ENCODE results near the gene HAUS8.
"Not testable (repeated sequence)": the region's sequence is repeated elsewhere in the genome, so short reads cannot be mapped to it uniquely, and the experiment has no call there.

HAUS8 gene

DNA sequence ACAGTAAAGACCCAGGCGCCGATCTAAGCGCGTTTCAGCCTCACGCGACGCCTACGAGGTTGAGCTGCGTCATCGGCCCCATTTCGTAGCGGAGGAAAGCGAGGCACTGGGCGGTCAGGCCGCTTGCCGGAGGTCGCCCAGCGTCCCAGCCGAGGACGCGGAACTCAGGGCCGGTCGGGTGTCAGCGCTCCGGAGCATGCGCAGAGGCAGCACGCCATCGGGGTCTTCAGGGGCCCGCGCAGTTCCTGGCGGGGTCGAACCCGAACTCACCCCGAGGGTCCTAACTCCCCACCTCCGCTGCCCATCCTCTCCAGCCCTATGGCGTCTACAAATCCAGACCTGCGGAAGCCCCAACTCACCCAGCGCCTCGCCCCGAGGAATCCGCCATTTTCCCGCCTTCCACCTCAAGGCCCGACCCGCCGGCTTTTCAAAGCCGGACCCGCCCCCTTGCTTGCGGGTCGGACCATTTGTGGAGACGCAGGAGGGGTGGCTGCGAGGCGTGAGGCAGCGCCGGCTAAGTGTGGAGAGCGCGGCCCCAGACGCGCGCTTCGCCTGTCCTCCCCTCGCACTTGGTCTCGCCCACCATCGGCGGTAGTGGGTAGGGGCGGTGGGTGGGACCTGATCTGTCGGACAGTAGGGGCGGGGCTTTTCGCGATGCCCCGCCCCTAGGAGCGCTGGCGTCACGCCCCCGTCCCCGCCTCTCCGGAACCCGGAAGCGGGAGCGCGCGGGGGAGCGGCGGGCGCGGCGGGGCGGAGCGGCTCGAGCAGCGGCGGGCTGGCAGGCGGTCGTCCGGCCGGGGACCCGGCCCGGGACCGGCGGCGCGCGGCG is at the start of gene HAUS8, which contains the start of gene MYO9B:
Gene HAUS8 (minus strand): TSS at position 418 of the 829 bp plus-strand sequence. CDS start 30 bp downstream, at position 388.
Gene MYO9B (plus strand): TSS at position 743 of the 829 bp plus-strand sequence. CDS start 25,941 bp downstream, outside the sequence.
- FAIRE-seq (peak; percentile 40), DNase-seq (ENCODE audit: low spot score) (peak; percentile 97)

DNA sequence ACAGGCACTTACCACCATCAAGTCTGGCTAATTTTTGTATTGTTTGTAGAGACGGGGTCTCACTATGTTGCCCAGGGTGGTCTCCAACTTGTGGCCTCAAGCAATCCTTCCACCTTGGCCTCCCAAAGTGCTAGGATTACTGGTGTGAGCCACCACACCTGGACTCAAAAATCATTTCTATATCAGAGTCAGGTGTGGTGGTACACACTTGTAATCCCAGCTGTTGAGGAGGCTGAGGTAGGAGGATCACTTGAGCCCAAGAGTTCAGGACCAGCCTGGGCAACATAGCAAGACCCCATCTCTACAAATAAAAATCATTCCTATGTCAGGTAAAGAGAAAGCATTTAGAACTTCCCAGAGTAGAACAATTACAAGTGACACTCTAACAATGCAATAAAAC is 48.8 kb upstream of the HAUS8 start:
- FAIRE-seq, result no peak
- no peak for DNase-seq (ENCODE audit: low spot score)

DNA sequence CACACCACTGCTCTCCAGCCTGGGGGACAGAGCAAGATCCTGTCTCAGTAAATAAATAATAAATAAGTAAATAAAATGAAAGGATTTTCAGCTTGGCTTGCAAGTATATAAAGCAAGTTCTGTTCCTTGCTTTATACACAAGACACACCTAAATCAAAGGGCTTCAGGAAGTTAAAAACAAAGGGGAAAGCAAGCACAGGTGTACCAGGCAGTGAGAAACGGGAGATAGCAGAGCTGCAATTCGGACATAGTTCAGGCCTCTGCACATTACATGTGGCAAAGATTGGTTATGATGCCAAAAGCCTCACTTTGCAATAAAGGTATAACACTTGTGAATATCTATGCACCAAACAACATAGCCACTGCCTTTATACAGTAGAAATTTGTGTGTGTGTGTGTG is 47.8 kb upstream of the HAUS8 start:
- FAIRE-seq (no peak), DNase-seq (ENCODE audit: low spot score) (no peak)

DNA sequence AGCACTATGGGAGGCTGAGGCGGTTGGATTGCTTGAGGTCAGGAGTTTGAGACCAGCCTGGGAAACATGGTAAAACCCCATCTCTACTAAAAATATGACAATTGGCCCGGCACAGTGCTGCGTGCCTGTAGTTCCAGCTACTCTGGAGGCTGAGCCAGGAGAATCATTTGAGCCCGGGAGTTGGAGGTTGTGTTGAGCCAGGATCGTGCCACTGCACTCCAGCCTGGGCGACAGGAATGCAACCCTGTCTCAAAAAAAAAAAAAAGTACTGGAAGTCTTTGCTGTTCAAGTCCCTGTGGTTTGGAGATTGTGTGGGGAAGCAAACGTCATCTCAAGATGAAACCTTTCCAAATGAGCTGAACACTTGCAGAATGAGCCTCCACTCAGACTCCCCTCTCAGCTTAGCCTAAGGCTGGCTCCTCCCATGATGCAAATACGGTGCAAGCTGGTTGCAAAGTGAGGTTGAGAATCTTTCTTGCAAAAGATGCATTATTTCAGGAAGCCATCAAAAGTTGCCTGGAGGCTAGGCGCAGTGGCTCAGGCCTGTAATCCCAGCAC is 46.6 kb upstream of the HAUS8 start:
- DNase-seq (ENCODE audit: low spot score) (no peak), FAIRE-seq (no peak)

DNA sequence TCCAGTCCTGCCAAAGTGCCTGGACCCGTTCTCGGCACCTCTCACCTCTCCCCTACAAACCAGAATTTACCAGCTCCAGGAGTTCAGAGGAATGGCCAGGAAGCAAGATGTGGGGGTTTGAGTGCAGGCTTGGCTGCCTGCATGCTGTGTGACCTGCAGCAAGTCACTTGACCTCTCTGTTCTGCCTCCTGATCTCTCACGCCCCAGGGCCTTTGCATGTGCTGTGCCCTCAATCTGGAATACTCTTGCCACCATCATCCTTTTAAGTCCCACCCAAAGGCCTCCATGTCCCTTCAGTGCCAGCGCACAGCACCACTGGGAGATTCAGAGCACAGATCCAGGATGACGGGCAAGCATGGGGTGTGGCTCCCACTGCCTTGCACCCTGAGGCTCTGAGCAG is 43.7 kb upstream of the HAUS8 start:
- no peak for FAIRE-seq

DNA sequence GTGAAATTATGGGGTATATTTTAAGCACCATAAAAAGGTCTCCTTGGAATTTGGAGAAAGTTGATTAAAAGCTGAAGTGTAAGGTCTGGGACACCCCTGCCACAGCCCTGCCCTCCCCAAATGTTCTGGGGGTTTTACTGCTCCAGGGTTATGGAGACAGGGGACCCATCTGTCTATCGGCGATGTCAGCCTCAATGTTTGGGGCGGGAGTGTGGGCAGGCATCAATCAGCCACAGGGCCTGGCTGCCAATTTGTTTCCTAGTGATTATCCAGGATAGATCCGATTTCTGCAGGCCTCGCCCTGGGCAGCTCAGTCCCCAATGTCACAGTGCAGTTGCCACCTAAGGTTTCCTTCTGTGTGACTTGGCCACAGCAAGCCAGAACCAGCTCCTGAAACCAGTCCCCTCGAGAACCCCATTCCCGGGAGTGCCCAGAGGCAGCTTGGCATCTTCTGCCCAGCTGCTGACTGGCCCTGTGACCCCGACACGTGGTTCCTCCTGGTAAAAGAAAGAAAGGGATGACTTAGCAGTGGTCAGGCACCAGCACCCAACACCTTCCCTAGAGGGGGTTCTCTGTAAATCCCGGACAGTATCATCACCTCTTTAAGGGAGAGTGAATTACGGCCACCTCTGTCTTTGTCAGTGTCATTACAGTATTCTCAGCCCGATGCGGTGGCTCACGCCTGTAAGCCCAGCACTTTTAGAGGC is 41.9 kb upstream of the HAUS8 start:
- no peak for DNase-seq (ENCODE audit: low spot score)
- no peak for FAIRE-seq

More for the DNA sequence above, 43.7 kb upstream of the HAUS8 start:
- DNase-seq (ENCODE audit: low spot score), result no peak

- DNase-seq (ENCODE audit: low spot score) (no peak), FAIRE-seq (no peak)
These were observed 39.2 kb upstream of the HAUS8 start for GRCh38 chr19:17114414-17114831.

DNA sequence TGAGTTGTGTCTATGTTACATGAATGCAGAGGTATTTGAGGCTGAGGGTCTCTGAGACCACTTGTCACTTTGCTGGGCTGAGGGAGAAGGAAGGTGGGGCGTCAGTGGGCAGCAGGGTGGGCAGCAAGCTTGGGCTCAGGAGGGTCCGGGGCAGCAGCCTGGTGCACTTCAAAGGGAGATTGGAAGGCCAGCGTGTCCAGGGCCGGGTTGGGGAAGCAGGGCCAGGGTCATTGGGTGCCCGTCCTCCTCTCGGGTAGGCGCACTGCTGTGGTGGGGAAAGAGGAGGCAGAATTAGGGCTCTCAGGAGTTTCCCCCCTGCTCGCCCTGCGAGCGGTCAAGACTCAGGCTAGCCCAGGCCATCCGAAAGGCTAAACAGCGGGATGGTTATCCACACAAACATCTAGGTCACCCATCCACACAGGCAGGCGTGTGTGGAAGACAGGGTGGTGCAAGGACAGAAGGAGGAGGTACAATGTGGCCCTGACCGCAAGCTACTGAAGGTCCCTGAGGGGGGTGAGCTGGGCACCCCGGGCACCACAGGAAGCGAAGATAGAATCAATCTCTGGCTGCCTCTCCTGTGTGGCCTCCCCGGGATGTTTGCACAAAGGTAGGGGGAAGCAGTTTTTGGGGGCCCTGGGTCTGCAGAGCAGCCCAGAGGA is 38.0 kb upstream of the HAUS8 start:
- FAIRE-seq, result no peak

GRCh38 chr19:17112700-17113099 is 37.4 kb upstream of the HAUS8 start:
- DNase-seq (ENCODE audit: low spot score) (no peak), FAIRE-seq (no peak)

More for the DNA sequence above, 38.0 kb upstream of the HAUS8 start:
- DNase-seq (ENCODE audit: low spot score), result no peak

DNA sequence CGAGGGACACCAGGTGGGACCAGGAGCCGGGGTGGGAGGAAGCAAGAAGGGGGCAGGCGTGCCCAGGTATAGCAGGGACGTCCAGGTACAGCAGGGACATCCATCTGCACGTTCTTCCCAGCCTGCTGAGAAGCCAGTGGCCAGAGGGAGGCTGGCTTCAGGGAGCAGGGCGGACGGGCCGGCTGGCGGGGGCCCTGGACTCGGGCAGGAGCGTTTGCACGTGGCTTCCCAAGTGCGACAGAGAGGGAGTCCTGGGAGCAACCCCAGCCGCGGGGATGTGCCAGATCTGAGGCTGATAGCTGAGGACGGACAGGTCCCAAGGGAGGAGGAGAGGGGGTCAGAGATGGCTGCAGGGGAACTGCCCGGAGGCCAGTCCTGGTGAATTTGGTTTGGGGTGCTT is 37.0 kb upstream of the HAUS8 start:
- FAIRE-seq, result no peak
- DNase-seq (ENCODE audit: low spot score), result no peak

DNA sequence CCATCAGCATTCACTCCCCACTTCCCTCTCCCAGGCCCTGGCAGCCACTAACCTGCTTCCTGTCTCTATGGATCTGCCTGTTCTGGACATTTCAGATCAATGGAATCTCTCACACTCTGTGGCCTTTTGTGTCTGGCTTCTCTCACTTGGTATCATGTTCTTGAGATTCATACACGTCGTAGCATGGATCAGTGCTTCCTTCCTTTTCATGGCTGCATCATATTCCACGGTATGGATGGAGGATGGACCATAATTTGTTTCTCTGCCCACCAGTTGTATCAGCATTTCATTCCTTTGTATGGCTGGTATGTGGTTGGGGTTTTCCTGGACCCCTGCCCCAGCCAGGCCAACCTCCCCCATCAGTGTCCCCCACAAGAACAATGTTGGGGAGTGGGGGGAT is 36.5 kb upstream of the HAUS8 start:
- FAIRE-seq, result no peak
- DNase-seq (ENCODE audit: low spot score), result no peak

DNA sequence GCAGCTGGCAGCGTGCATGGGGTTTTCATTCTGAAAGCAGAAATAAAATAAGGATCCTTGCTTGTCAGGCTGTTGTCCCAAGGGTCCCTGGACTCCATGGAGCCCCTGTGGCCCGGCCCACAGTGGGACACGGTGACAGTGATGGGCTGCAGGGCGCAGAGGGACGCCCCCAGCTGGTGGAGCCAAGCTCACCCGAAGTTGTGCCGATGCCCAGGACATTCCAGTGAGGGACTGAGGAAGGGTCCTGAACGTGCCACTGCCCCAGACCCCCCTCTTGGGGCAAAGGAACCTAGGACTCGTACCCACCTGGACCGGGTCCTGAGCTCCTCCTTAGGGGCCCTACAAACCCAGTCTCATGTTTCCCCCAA is 35.3 kb upstream of the HAUS8 start:
- DNase-seq (ENCODE audit: low spot score), result no peak
- FAIRE-seq, result no peak

- DNase-seq (ENCODE audit: low spot score) (no peak), FAIRE-seq (no peak)
These were observed 34.8 kb upstream of the HAUS8 start for GRCh38 chr19:17109962-17110598.

GRCh38 chr19:17109300-17109699 is 34.0 kb upstream of the HAUS8 start:
- FAIRE-seq (no peak), DNase-seq (ENCODE audit: low spot score) (no peak)

GRCh38 chr19:17108453-17108784 is 33.2 kb upstream of the HAUS8 start:
- DNase-seq (ENCODE audit: low spot score) (no peak), FAIRE-seq (no peak)

- peak; percentile 88 for DNase-seq (ENCODE audit: low spot score)
- FAIRE-seq, result peak; percentile 92
These were observed 32.5 kb upstream of the HAUS8 start for GRCh38 chr19:17107546-17108452.

DNA sequence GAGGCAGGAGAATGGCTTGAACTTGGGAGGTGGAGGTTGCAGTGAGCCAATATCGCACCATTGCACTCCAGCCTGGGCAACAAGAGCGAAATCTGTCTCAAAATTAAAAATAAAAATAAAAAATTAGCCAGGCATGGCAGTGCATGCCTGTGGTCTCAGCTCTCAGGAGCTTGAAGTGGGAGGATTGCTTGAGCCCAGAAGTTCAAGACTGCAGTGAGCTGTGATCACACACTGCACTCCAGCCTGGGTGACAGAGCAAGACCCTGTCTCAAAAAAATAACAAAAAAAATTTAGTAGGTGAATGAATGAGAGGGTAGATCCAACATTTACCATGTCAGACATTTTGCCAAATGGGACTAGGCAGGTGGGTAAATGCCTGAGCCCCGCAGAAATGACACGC is 31.7 kb upstream of the HAUS8 start:
- FAIRE-seq, result not testable (repeated sequence)
- DNase-seq (ENCODE audit: low spot score), result peak; percentile 7

GRCh38 chr19:17105556-17105955 is 30.3 kb upstream of the HAUS8 start:
- FAIRE-seq (no peak), DNase-seq (ENCODE audit: low spot score) (no peak)

DNA sequence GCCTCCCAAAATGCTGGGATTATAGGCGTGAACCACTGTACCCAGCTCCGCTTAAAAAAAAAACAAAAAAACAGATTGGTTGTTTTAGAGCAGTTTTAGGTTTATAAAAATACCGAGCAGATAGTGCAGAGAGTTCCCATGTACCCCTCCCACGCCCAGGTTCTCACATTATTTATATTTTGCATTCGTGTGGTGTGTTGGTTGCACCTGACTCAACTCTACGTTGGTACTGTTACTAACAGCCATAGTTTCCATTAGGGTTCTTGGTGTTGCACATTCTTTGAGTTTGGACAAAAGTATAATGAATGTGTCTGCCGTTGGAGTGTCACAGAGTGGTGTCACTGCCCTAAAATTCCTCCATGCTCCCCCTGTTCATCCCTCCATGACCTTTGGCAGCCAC is 29.4 kb upstream of the HAUS8 start:
- FAIRE-seq (no peak), DNase-seq (ENCODE audit: low spot score) (no peak)

DNA sequence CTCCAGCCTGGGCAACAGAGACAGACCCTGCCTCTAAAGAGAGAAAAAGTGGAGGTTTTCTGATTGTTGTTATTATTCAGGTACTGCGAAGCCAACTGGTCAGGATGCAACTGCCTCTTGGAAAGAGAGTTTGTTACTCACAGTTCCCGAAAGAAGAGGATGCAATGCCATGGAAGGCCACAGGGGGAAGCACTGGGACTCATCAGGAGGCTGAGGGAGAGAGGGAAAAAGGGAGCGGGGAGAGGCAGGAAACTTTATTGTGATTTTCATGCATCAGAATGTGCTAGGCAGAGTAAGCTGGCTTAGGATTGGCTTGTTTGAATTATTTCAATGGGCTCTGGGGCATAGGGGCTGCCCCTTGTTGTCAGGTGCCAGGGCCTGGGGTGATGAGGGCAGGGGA is 27.9 kb upstream of the HAUS8 start:
- FAIRE-seq, result no peak
- DNase-seq (ENCODE audit: low spot score), result no peak

Measured in RCC 7860 (cell line).